Measurements from ENCODE around the gene CCR8. TPM values are rescaled to one million over a fixed set of nuclear protein-coding genes. Genes with fewer than 3 reads are reported as not detected.
"Not testable (repeated sequence)": the region's sequence is repeated elsewhere in the genome, so short reads cannot be mapped to it uniquely, and the experiment has no call there.

CCR8 gene
- polyA plus RNA-seq, 1 donor from 2014 or later: not detected

- H3K9me3 ChIP-seq (ENCODE audit: low read length): no peaks in the 10 kb centered on the region
- H3K9ac ChIP-seq (ENCODE audit: low read length): no peak overlapping the region
- TF ChIP-seq SMC3 (conservative IDR thresholded peaks at IDR 0.05; ENCODE audit: poor library complexity) (no peak), EZH2 (IDR thresholded peaks at IDR 0.05; ENCODE audit: borderline replicate concordance, insufficient read depth, low read length, poor library complexity, severe bottlenecking) (no peak), MXI1 (conservative IDR thresholded peaks at IDR 0.05; ENCODE audit: poor library complexity, severe bottlenecking) (no peak), RAD21 (conservative IDR thresholded peaks at IDR 0.05) (no peak), POLR2AphosphoS5 (IDR thresholded peaks at IDR 0.05) (no peak), TAF1 (IDR thresholded peaks at IDR 0.05; ENCODE audit: low read depth) (no peak), EP300 (conservative IDR thresholded peaks at IDR 0.05; ENCODE audit: poor library complexity, severe bottlenecking) (no peak)
- TF ChIP-seq, protein P1, sequence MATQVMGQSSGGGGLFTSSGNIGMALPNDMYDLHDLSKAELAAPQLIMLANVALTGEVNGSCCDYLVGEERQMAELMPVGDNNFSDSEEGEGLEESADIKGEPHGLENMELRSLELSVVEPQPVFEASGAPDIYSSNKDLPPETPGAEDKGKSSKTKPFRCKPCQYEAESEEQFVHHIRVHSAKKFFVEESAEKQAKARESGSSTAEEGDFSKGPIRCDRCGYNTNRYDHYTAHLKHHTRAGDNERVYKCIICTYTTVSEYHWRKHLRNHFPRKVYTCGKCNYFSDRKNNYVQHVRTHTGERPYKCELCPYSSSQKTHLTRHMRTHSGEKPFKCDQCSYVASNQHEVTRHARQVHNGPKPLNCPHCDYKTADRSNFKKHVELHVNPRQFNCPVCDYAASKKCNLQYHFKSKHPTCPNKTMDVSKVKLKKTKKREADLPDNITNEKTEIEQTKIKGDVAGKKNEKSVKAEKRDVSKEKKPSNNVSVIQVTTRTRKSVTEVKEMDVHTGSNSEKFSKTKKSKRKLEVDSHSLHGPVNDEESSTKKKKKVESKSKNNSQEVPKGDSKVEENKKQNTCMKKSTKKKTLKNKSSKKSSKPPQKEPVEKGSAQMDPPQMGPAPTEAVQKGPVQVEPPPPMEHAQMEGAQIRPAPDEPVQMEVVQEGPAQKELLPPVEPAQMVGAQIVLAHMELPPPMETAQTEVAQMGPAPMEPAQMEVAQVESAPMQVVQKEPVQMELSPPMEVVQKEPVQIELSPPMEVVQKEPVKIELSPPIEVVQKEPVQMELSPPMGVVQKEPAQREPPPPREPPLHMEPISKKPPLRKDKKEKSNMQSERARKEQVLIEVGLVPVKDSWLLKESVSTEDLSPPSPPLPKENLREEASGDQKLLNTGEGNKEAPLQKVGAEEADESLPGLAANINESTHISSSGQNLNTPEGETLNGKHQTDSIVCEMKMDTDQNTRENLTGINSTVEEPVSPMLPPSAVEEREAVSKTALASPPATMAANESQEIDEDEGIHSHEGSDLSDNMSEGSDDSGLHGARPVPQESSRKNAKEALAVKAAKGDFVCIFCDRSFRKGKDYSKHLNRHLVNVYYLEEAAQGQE (IDR thresholded peaks at IDR 0.05; ENCODE audit: borderline replicate concordance): no peak
- H3K27me3 ChIP-seq (ENCODE audit: insufficient read depth, low read depth, low read length): no peaks in the 10 kb centered on the region
- H3K79me2 ChIP-seq (replicated peaks; ENCODE audit: insufficient read depth, low read length): no peaks in the 10 kb centered on the region
- H3K4me3 ChIP-seq (ENCODE audit: low read length): no peak overlapping the region
- no peaks in the 10 kb centered on the region for H3F3A ChIP-seq (ENCODE audit: insufficient read depth, low read length, poor library complexity, severe bottlenecking)
- no peaks in the 10 kb centered on the region for H3K36me3 ChIP-seq (ENCODE audit: insufficient read depth, low read length)
- no peak overlapping the region for H3K27ac ChIP-seq (ENCODE audit: low read length)
- H4K20me1 ChIP-seq (ENCODE audit: insufficient read depth): no peaks in the 10 kb centered on the region
- no peak overlapping the region for H3K4me2 ChIP-seq (ENCODE audit: low read length)
- H3K9me2 ChIP-seq (ENCODE audit: insufficient read depth, low read length): no peaks in the 10 kb centered on the region
- H2AFZ ChIP-seq (ENCODE audit: low read depth, low read length): no peak overlapping the region
Measured at GRCh38 chr3:39349080-39349479, 19.6 kb downstream of the CCR8 start.

DNA sequence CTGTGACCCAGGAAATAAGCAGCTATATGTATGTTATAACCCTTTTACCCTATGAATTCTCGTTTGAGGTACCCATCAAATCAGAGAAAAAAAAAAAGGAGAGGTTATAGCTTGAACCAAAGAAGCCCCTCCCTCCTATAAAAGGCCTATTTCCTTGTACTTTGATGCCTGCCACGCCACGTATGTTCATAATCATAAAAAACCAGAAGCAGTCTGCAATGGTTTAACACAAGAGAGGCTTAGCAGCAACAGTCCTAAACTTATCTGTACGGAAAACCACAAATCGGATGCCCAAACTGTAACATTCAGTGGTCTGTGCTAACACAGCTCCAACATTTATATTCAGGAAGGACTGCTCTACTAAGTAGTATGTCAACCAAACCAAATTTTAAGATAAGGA lies 21.2 kb downstream of the CCR8 start:
- no peak overlapping the region for H3K27ac ChIP-seq (ENCODE audit: low read length)
- H3K4me2 ChIP-seq (ENCODE audit: low read length): no peak overlapping the region
- no peaks in the 10 kb centered on the region for H3K79me2 ChIP-seq (replicated peaks; ENCODE audit: insufficient read depth, low read length)
- TF ChIP-seq, protein P1 (IDR thresholded peaks at IDR 0.05; ENCODE audit: borderline replicate concordance): no peak
- TF ChIP-seq SMC3 (conservative IDR thresholded peaks at IDR 0.05; ENCODE audit: poor library complexity): no peak
- no peak for TF ChIP-seq MXI1 (conservative IDR thresholded peaks at IDR 0.05; ENCODE audit: poor library complexity, severe bottlenecking)
- no peak for TF ChIP-seq RAD21 (conservative IDR thresholded peaks at IDR 0.05)
- TF ChIP-seq CTCF (IDR thresholded peaks at IDR 0.05; ENCODE audit: poor library complexity, severe bottlenecking): no peak
- no peak for TF ChIP-seq TAF1 (IDR thresholded peaks at IDR 0.05; ENCODE audit: low read depth)
- no peak for TF ChIP-seq EZH2 (IDR thresholded peaks at IDR 0.05; ENCODE audit: borderline replicate concordance, insufficient read depth, low read length, poor library complexity, severe bottlenecking)
- no peak for TF ChIP-seq POLR2AphosphoS5 (IDR thresholded peaks at IDR 0.05)
- TF ChIP-seq EP300 (conservative IDR thresholded peaks at IDR 0.05; ENCODE audit: poor library complexity, severe bottlenecking): no peak
- H3K9ac ChIP-seq (ENCODE audit: low read length): no peak overlapping the region
- H4K20me1 ChIP-seq (ENCODE audit: insufficient read depth): no peaks in the 10 kb centered on the region
- no peaks in the 10 kb centered on the region for H3K9me2 ChIP-seq (ENCODE audit: insufficient read depth, low read length)
- H2AFZ ChIP-seq (ENCODE audit: low read depth, low read length): no peak overlapping the region
- H3K36me3 ChIP-seq (ENCODE audit: insufficient read depth, low read length): no peaks in the 10 kb centered on the region
- no peaks in the 10 kb centered on the region for H3K9me3 ChIP-seq (ENCODE audit: low read length)
- H3K4me3 ChIP-seq (ENCODE audit: low read length): no peak overlapping the region
- no peaks in the 10 kb centered on the region for H3K27me3 ChIP-seq (ENCODE audit: insufficient read depth, low read depth, low read length)
- H3F3A ChIP-seq (ENCODE audit: insufficient read depth, low read length, poor library complexity, severe bottlenecking): no peaks in the 10 kb centered on the region

- not testable (repeated sequence) for H3F3A ChIP-seq (ENCODE audit: insufficient read depth, low read length, poor library complexity, severe bottlenecking); H3K9me3 ChIP-seq (ENCODE audit: low read length); H3K4me2 ChIP-seq (ENCODE audit: low read length); H3K9ac ChIP-seq (ENCODE audit: low read length); H3K27ac ChIP-seq (ENCODE audit: low read length); H3K4me3 ChIP-seq (ENCODE audit: low read length); H3K36me3 ChIP-seq (ENCODE audit: insufficient read depth, low read length); H2AFZ ChIP-seq (ENCODE audit: low read depth, low read length); H4K20me1 ChIP-seq (ENCODE audit: insufficient read depth); H3K9me2 ChIP-seq (ENCODE audit: insufficient read depth, low read length); H3K27me3 ChIP-seq (ENCODE audit: insufficient read depth, low read depth, low read length); H3K79me2 ChIP-seq (replicated peaks; ENCODE audit: insufficient read depth, low read length)
Measured at GRCh38 chr3:39351134-39351533, 21.6 kb downstream of the CCR8 start.

Data from neural cell (in vitro differentiated cells).